ENCODE results near the gene MEDAG.

Gene MEDAG

DNA sequence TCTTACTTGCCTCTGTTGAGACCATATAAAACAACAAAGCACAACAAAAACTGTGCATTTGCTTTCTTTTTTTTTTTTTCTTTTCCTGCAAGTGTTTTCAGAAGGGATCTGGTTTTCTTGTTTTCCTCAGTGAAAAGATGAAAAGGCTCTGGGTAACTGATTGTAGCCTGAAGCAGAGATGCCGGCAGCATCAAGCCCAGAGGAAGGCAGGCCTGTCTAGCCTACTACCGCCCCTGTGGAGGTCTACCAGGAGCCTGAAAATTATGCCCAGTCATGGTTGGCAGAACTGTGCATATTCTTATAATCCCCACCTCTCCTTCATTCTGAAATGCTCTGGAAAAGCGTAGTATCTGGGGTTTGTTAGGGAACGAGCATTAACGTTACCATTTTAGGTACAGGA is 32.6 kb upstream of the MEDAG start:
- no peak for DNase-seq

DNA sequence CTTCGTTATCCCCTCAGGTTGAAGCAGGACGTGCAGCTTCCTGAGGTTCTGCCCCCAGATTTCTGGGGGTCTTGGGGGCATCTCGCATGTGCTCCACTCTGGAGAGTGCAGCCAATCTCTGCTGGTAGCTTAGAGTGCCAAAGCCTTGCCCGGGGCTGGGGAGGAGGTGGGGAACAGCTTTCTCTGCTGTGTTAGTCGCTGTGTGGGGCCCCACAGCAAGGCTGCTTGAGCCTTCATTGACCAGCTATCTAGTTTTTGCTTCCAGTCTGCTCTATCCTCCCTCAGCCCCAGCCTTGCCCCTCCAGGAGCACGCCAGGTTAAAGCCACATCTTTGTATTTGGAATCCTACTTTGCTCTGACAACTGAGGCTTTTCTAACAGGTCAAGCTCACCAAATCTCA is 32.0 kb upstream of the MEDAG start:
- DNase-seq, result no peak

DNA sequence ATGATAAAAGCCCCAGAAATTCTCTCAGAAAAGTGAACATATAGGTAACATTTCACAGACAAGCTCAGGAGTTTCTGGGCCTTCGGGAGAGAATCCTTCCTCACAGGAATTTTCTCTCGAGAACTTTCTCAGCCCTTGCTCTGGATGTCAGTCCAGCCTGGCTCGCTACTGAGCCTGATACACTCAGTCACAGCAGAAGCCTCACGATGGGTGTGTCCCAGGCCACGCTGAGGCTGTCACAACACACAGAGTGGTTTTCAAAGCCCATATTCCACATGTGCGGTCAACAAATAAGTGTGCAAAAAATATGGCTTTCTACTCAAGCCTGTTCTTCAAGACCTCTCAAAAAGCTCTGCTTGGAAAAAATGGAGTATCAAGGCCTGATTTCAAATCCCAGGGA is 31.5 kb upstream of the MEDAG start:
- no peak for DNase-seq

DNA sequence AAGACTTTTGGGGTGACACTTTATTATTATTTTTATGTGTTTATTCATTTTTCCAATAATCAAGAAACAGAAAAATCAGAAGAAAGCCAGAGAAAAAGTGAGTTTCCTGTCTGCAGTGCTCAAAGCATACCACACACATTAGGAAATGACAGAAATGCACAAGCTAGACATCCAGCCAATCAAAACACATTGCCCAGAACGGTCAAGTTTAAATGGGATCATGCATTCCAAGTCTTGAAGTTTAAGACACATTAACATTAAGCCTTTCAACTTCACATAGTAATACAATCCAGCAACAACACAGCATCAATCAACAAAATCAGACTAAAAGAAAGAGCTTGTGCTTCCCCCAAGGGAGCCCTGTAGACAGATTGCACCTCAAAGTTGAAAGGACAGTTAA is 28.7 kb upstream of the MEDAG start:
- DNase-seq, result no peak

DNA sequence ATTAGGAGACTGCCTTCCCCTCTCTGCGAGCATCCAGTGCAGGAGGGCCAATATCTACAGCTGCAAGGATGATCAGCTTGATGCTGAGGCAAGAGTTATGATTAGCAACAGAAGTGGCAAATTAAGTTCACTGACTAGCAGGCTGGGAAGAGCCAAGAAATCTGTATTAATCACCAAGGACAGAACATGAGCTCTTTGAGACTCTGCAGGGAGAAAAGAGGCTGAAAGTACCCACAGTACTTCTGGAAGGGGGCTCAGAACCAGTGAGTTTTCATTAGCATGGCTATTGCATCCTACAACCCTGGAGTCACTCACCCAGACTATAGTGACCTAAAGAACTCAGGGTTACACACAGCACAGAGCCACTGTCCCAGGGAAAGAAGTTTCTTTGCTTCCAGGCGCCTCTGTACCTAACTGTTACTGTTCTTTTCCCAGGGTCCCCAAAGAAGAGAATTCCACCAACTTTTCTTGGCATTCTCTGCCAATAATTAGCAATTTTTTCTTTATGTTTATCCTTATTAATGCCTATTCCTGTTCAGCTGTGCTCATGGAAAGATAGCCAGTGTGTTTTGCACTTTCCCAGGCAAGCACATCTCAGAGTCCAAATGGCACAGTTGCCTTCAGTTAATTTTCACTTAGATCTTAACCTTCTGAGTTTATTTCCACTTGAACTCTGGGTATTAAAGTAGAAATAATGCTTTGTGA is 25.8 kb upstream of the MEDAG start:
- DNase-seq, result no peak

DNA sequence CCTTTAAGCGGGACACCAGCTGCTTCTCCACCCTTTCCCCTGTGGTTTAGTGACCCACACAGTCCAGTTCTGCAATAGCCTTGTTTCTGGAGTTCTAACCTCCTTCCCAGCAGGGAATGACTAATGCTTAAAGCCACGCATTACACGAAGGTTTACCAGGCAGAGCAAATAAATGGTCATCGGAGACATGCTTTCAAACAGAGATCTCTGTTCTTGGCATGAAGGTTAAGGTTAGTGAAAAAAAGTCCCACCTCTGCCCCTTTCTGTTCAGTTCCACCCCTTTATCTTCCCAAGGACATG is 25.3 kb upstream of the MEDAG start:
- DNase-seq, result no peak

DNA sequence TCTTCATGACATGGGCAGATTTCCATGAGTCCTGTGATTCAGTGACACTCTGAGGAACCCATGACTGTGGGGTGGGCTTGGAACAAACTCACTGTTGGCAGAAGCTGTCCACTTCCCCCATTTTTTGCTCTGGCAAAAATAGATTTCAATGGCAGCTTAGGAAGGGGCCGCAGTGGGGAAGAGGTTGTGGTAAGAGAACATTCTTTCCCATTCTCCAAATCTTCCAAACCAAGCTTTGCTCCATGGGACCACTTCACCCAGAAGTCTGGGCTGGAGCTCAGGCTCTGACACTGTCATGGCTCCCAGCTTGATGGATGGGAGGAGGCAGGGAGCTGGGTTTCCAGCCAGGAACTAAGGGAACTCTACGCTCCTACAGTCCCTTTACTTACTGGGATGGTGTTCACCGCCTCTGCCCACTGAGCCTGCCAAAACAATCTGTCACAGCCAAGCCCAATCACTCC is 24.9 kb upstream of the MEDAG start:
- DNase-seq, result no peak

DNA sequence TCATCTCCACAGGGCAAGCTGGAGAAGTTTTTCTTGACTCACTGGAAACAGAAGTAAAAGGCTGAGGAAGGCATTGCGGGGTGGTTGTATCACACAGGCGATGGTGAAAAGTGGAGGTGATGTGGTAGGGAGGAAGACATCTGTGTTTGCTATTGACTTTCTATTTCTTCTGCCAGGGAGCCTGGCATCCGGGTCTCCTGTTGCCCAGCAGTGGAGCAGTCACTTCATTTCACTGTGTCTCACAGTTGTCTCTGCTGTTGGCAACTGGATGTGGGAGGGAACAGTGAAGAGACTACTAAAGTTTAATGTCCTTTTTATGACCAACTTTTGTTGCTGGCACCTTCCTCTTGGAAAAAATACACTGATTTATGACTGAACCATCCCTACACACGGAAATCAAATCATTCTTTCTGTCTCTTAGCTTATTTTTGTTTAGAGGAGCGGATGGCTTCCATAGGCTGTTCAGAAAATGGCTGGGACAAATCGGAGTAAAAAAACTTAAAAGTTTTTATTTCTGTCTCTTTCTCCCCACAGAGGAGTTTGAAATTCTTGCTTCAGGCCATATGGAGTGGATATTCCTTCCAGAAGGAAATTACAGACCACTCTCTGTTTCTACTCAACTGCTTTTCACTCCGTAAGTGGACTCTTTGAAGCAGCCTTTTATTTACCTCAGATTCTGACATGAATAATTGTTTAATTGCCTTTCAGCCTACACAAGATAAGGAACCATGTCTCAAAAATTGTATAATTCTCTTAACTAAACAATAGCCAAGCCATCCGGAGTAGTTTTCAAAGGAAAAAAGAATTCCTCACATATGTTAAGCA is 23.8 kb upstream of the MEDAG start:
- no peak for DNase-seq

DNA sequence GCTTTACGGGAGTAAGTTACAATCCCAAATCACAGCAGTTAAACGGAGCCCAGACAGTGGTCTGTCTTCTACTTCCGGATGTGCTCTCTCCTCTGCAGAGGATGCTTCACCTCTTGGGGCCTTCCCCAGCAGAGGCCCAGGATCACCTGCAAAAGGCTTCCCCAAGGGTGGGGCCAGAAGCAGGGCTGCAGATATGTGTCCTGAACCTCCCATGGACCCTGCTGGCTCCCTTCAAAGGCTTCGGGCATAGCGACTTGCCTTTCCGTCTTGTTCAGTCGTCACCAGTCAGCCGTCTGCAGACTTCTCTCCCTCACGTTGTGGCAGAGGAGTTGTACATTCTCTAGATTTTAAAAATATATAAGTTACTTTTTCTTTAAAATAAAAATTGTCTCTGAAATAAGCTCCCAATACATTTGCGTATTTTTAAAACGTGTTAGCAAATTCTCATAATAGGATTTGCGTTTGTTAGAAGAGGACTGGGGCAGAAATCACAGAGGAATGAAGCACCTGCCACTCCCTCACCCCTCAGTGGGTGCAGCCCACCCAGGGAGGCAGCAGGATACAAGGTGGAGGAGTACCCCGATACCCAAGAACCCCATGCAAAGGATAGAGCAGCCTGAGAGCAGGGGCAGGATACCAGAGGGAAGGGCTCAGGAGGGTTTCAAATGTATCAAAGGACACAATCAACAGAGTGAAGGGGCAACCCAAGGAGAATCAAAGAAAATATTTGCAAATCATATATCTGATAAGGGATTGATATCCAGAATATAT is 22.9 kb upstream of the MEDAG start:
- DNase-seq, result no peak

DNA sequence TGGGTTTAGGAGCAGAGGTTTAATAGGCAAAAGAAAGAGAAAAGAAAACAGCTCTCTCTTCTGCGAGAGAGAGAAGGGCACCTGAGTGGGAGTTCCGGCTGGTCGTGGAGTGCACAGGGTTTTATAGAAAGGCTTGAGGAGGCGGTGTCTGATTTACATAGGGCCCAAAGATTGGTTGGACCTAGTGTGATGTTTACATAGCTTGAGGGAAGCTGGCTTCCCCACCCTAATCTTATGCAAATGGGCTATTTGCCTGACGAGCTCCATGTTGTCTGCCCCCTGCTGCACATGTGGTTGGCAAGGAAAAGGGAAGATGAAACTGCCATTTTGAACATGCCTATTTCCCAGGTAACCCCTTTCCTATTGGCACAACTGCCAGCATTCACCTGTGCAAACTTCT is 21.5 kb upstream of the MEDAG start:
- DNase-seq, result no peak

DNA sequence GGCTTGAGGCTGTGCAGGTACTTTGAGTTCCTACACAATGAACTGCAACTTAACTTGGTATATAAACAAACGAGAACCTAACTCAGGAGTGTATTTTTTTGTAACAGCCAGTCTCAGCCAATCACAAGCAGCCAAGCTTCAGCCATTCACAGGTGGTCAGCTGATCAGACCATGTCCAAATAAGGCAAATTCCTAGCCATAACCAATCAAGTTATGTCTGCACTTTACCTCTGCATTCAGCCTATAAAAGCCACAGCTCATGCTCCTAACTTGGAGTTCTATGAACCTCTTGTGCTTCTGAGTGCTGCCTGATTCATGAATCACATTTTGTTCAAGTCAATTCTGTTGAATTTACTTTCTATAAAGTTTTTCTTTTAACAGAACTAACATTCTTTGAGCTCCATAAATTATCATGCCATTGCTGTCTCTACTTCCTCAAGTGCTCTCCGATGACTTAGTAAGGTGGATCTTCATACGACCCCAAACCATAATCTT is 16.8 kb upstream of the MEDAG start:
- no peak for DNase-seq

DNA sequence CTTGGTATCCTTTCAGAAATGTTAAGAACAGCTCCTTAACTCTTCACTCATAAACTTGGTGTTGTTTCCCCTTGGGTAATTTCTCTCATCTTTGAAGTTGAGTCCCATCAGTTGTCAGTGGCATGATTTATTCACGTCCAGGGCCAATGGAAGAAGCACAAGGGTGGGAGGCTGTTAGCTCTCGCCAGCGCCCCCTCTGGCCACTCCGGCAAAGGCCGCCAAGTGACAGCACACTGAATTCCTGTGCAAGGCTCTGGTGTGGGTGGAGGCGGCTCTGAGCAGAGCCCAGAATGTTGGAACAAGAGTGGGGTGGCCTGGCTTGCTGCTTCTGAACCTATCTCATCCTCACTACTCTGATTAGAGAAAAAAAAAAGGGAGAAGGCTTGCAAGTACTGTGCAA is 13.1 kb upstream of the MEDAG start:
- no peak for DNase-seq

DNA sequence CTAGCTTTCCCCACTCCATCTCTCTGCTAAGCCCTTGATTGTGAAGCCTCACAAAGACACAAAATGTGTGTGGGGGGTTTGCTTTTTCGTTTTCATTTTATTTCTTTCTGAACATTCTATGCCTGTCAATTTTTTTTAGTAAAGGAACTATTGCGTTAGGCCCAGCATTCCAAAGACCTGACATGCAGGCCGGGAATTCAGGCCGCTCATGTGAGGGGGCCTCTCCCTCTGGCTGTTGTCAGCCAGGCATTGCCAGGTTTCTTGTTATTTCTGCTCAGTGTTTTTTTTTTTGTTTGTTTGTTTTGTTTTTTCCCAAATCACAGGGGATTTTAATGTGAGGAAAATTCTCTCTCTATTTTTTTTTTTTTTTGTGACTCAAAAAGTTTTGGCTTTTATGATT is 10.3 kb upstream of the MEDAG start:
- DNase-seq, result no peak

DNA sequence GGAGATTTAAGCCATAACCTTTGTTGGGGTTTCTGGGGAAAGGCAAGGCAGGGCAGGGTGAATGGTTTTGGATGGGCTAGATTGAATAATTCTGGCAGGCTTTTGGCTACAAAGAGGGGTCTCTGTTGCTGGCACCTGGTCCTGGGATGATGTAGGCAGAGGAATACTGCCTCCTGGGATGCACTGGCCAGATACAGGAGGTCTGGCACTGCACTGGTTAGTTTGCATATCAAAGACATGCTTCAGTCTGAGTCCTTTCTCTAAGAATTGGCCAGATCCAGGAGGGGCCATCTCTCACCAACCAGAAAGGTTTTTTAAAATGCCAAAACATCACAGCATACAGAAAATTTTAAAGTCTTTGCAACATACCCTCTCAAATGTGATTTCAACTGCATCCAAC is 8.0 kb upstream of the MEDAG start:
- DNase-seq, result no peak

DNA sequence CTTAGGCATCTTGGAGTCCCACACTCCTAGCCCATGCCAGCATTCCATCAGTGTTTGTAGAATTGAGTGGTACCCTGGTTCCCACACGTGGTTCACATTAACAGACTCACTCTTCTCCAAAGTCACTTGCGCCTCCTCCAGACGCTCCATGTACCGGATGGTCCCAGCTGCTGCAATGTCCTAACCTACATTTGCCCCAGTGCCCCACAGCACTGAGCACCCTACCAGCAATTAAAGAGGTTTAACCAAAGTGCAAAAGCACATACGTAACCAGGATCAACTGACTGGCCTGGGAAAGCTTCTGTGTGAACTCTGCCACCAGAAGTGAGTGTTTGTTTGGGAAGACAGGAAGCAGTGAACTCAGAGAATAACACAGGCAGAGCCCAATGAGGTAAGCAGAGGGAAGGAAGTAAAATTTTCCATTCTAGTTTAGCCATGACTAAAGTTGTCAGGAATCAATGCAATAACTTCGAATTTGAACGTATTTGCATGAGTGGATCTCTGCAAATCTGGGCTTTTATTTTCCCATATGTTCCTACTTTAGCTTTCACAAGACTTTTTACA is 7.3 kb upstream of the MEDAG start:
- no peak for DNase-seq

DNA sequence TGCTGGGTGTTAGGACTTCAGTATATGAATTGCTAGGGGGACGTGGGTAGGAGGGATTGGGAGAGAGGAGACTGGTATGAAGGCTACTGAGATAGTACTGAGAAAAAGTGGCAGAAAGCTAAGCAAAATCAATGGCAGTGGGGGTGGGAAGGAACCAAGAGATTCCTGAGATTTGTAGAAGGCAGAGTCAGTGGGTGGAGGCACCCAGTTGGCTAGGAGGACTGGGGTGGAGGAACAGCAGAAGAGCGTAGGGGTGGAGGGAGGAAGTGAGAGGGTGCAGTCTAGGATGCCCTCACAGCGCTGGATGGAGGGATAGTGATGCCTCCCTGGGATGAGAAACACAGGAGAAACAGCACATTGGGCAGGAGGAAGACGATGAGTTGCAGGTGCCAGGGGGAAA is 5.6 kb upstream of the MEDAG start:
- no peak for DNase-seq

DNA sequence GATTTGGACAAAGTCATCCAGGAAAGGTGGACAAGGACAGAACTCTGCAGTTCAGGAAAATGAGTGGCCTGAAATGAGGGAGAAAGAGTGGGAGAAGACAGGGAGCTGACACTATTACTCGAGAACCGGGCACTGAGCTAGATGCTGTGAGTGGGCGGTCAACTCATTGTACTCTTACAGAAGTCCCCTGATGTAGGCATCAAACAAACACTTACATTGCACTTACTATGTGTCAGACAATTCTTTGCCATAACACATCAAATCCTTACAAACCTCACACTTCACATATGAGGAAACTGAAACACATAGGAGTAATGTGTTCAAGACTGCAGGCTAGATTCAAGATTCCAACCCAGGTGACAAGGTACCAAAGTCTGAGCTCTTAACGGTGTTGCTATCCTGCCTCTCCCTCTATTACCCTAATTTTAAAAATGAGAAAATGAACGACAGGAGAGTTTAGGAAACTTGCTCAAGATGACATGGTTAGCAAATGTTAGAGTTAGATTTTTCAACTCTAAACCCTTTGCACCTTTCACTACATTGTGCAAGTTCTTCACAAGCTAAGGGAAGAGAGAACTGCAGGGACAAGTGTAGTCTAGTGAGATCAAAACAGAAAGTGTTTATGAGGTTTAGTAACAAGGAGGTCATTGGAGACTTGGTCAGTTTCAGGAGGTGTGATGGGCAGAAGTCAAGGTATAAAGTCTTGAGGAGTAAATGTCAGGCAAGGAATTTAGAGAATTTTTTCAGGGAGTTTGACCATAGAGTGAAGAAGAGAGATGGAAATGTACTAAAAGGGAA is 4.9 kb upstream of the MEDAG start:
- no peak for DNase-seq

DNA sequence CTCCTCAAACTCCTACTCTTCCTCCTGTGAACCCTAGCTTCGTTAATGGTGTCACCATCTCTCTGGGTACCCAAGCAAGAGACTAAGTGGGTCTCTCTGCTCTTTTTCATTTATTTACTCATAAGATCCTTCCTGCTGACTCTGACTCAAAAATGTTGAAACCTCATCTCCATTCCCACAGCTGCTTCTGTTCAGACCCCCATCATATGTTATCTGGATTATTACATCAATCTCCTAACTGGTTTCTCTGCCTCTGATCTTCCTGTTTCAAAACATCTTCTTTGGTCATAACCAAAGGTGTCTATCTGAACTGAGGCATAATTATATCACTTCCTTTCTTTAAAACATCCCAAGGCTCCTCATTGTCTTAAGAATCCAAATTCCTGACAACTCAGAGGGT is 2.0 kb upstream of the MEDAG start:
- DNase-seq, result no peak

DNA sequence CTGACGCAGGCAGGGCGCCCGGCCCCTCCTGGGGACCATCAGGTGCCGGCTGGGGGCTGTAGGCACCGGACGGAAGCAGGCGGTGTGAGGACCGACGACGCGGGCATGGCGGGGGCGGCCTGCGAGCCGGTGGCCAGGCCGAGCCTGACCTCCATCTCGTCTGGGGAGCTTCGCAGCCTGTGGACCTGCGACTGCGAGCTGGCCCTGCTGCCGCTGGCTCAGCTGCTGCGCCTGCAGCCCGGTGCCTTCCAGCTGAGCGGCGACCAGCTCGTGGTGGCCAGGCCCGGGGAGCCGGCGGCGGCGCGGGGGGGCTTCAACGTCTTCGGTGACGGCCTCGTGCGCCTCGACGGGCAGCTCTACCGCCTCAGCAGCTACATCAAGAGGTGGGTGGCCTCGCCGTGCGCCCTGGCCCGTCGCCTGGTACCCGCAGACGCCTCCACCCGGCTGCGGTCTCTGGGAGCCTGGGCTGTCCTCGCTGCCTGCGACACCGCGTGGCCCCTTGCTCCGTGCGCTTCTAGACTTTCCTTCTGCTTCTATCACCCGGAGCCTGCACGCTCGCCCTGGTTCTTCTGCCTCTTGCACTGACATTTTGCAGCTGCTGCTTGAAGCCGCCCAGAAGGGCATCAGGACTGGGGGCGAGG is 460 bp downstream of the MEDAG start:
- DNase-seq, result no peak

DNA sequence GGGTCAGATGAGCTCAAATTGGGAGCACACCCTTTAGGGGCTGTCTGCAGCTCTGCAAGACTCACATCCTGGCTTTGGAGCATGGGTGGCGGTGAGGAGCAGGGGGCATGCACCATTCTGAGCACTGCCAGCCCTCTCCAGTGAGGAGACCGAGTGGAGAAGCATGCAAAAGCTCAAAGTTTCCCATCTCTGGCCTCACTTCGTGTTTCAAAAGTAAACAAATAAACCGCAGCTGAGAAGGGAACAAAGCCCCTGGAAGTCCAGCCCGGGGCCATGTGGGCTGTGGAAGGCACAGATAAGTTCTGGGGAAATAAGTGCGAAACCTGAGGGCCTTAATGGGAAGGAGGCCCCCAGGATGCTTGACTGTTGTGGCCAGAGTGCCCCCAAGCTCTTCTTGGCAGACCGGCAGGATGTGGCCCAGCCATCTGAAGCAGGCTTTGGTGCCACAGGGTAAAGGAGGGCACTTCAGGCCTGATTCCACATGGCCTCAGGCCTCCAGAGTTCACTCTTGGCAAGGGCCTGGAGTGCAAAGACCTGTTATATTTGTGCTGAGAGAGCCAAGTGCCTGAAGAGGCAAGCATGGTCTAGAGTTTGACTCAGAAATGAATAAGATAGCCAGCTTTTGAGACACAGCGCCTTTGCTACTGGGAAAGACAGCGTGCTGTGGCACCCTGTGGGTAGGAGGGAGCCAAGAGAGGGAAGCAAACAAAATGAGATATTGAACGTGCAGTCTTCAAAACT is 1.2 kb downstream of the MEDAG start:
- no peak for DNase-seq

DNA sequence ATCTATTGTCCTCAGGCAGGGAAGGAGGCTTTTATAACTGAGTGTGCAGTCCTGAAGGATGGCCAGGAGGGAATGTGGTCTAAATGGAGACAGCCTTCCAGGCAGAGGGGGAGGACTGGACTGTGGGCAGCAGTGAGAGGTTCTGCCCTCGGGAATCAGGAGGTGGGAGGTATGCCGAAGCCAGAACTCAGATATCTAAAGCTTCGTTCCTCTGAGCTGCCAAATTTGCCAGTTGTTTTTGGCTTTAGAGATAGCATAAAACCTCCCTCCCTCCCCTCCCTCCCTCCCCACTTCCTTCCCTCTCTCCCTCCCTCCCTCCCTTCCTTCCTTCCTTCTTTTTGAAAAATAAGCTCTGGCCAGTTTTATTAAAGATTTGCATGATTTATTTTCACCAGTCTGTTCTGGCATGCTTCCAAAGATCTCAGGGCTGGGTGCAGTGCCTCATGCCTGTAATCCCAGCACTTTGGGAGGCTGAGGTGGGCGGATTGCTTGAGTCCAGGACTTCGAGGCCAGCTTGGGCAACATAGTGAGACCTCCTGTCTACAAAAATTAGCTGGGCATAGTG is 2.4 kb downstream of the MEDAG start:
- no peak for DNase-seq
